Activated CD8-positive, alpha-beta T cell treated with anti-CD3 and anti-CD28 coated beads for 36 hours (primary cell): ENCODE measurements around the gene TLE3. TPM values are rescaled to one million over a fixed set of nuclear protein-coding genes. Genes with fewer than 3 reads are reported as not detected.

Experiments used
- ATAC-seq: fragments of 200-7000 bp; cut with Tn5 transposase; one replicate; pipeline ENCODE4 v1.10.0; 2021; ENCODE audit warnings: mild to moderate bottlenecking, moderate library complexity
- CTCF ChIA-PET: fragments of 350-600 bp; sonication (Branson Sonifier 250); formaldehyde crosslinking; loops from one replicate; lab custom pipeline; 2021; ENCODE audit warnings: antibody characterized with exemption; lab: Charles Lee
- POLR2A ChIA-PET: fragments of 350-600 bp; sonication (Branson Sonifier 250); formaldehyde crosslinking; loops from one replicate; lab custom pipeline; 2021; ENCODE audit warnings: antibody characterized with exemption; lab: Charles Lee
- DNase-seq: peaks from one replicate; pipeline ENCODE4 v3.0.0-alpha.2; 2020
- H3K27ac Mint-ChIP-seq: one replicate; pipeline ENCODE4 v1.8.0; 2021; ENCODE audit warnings: mild to moderate bottlenecking, mixed read lengths
- H3K27me3 Mint-ChIP-seq: one replicate; pipeline ENCODE4 v1.8.0; 2021; ENCODE audit warnings: mixed read lengths
- H3K36me3 Mint-ChIP-seq: one replicate; pipeline ENCODE4 v1.8.0; 2021; ENCODE audit warnings: low read depth, mixed read lengths
- H3K4me1 Mint-ChIP-seq: one replicate; pipeline ENCODE4 v1.8.0; 2021; ENCODE audit warnings: low read depth, mixed read lengths
- H3K4me3 Mint-ChIP-seq: one replicate; pipeline ENCODE4 v1.8.0; 2021; ENCODE audit warnings: mild to moderate bottlenecking, moderate library complexity, mixed read lengths
- H3K9me3 Mint-ChIP-seq: one replicate; pipeline ENCODE4 v1.8.0; 2021; ENCODE audit warnings: mixed read lengths
- CTCF ChIP-seq: fragments of 200-600 bp; IDR thresholded peaks from one replicate; pipeline ENCODE4 v1.8.0; 2022; ENCODE audit warnings: antibody characterized with exemption, mild to moderate bottlenecking
- intact Hi-C: fragments of 100-400 bp; cut with micrococcal nuclease; formaldehyde crosslinking; loops from one replicate; pipeline ENCODE4 v1.10.0; 2022
- total RNA-seq, 2 experiments: library from RNA; stranded (reverse); gene quantifications; one replicate each; pipeline ENCODE4 v1.2.3, GENCODE V29; 2021

TLE3 gene
- total RNA-seq, 2 experiments from 2014 or later, result 48.4 to 64.2 TPM

GRCh38 chr15:70063261-70063925, 34.3 kb downstream of the TLE3 start:
- ChIA-PET POLR2A (interaction anchor here (1.0 to 1.2 kb wide), 2 partner anchors 35 to 162 kb away, joined by 3 to 4 read pairs; partner anchors contain the start of gene TLE3), CTCF (no interaction called here)
- no peaks in the 10 kb centered on the region for H3K9me3 Mint-ChIP-seq
- no peaks in the 10 kb centered on the region for H3K4me1 Mint-ChIP-seq
- peaks cover 38% of the 10 kb centered on the region for H3K36me3 Mint-ChIP-seq
- DNase-seq (no peak), ATAC-seq (no peak)
- no peaks in the 10 kb centered on the region for H3K27me3 Mint-ChIP-seq
- H3K27ac Mint-ChIP-seq, result no peak overlapping the region
- no peak overlapping the region for H3K4me3 Mint-ChIP-seq
- intact Hi-C loops, result no loop called here
- no peak for TF ChIP-seq CTCF

- H3K36me3 Mint-ChIP-seq, result peaks cover 43% of the 10 kb centered on the region
Measured at GRCh38 chr15:70062321-70062956, 35.3 kb downstream of the TLE3 start.

GRCh38 chr15:70061696-70062270, 35.9 kb downstream of the TLE3 start:
- Mint-ChIP-seq H3K4me1 (no peaks in the 10 kb centered on the region), H3K27ac (no peak overlapping the region), H3K9me3 (no peaks in the 10 kb centered on the region), H3K36me3 (peaks cover 43% of the 10 kb centered on the region), H3K4me3 (no peak overlapping the region), H3K27me3 (no peaks in the 10 kb centered on the region)
- intact Hi-C loops, result no loop called here
- ChIA-PET POLR2A (interaction anchor here (0.7 to 1.1 kb wide), 4 partner anchors 14 to 236 kb away, joined by 3 read pairs; no protein-coding TSS in a partner anchor), CTCF (no interaction called here)
- ATAC-seq (no peak), DNase-seq (no peak)
- TF ChIP-seq CTCF, result no peak

More at GRCh38 chr15:70062321-70062956, 35.3 kb downstream of the TLE3 start:
- no peak for TF ChIP-seq CTCF
- intact Hi-C loops, result no loop called here
- ChIA-PET CTCF (no interaction called here), POLR2A (interaction anchor here (0.7 to 1.1 kb wide), 3 partner anchors 15 to 235 kb away, joined by 3 read pairs; no protein-coding TSS in a partner anchor)
- Mint-ChIP-seq H3K27me3 (no peaks in the 10 kb centered on the region), H3K9me3 (no peaks in the 10 kb centered on the region), H3K27ac (no peak overlapping the region), H3K4me1 (no peaks in the 10 kb centered on the region), H3K4me3 (no peak overlapping the region)
- ATAC-seq (no peak), DNase-seq (no peak)

GRCh38 chr15:70060993-70061305, 36.8 kb downstream of the TLE3 start:
- H3K27me3 Mint-ChIP-seq, result no peaks in the 10 kb centered on the region
- H3K4me3 Mint-ChIP-seq, result no peak overlapping the region
- intact Hi-C loops, result no loop called here
- ATAC-seq (no peak), DNase-seq (no peak)
- peaks cover 38% of the 10 kb centered on the region for H3K36me3 Mint-ChIP-seq
- ChIA-PET CTCF (no interaction called here), POLR2A (no interaction called here)
- H3K27ac Mint-ChIP-seq, result no peak overlapping the region
- H3K4me1 Mint-ChIP-seq, result no peaks in the 10 kb centered on the region
- TF ChIP-seq CTCF, result no peak
- H3K9me3 Mint-ChIP-seq, result no peaks in the 10 kb centered on the region
